Tibial nerve (tissue), 4 donors: ENCODE data around the gene CA5B.

Experiments used
- CTCF ChIP-seq, 5 experiments: fragments of 200-600 bp in 3 of 5; fragments of 450-650 bp in 2 of 5; sonication (generic) in 3 of 5; IDR thresholded peaks; one replicate each; pipeline ENCODE4 v1.5.1; 2016 to 2019; ENCODE audit warnings: antibody characterized with exemption in 5 of 5, mild to moderate bottlenecking in 3 of 5, moderate library complexity in 2 of 5
- EP300 ChIP-seq, 2 donors: sonication (generic); formaldehyde crosslinking; IDR thresholded peaks; one replicate each; pipeline ENCODE4 v1.6.1; 2017; ENCODE audit warnings: antibody characterized with exemption in 2 of 2, mild to moderate bottlenecking in 1 of 2
- POLR2A ChIP-seq, 2 donors: fragments of 450-650 bp; IDR thresholded peaks; one replicate each; pipeline ENCODE4 v1.6.1; 2017; ENCODE audit warnings: antibody characterized with exemption in 2 of 2, mild to moderate bottlenecking in 2 of 2, moderate library complexity in 2 of 2

GRCh38 chrX:15737190-15737958 is 696 bp upstream of the CA5B start:
- no peak for TF ChIP-seq CTCF (IDR thresholded peaks at IDR 0.05)
- TF ChIP-seq EP300 (IDR thresholded peaks at IDR 0.05): no peak
- no peak for TF ChIP-seq POLR2A (IDR thresholded peaks at IDR 0.05)
